Measurements from ENCODE around the gene FMO4. TPM values are rescaled to one million over a fixed set of nuclear protein-coding genes. Genes with fewer than 3 reads are reported as not detected.
"Not testable (repeated sequence)": the region's sequence is repeated elsewhere in the genome, so short reads cannot be mapped to it uniquely, and the experiment has no call there.

Gene FMO4
- total RNA-seq, 1 donor from 2014 or later, result 2.6 TPM

DNA sequence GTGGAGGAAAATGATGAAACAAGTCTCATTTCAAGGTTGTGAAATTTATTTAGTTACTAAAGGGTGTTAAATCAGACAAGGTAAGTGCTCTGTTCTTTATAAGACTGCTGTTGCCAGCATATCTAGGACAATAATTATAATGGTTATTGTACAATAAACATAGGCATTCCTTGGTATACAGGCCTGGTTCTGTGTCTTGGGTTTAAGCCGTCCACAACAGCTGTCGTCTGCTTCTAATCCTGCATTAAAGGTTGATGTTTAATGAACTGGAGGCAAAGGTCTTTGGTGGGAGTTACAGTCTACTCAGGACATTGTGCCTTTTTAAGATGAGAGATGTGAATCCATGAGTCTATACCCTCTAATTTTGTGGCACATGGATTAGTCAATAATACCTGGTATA lies 23.4 kb upstream of the FMO4 start:
- Histone ChIP-seq H3K36me3 (ENCODE audit: control insufficient read depth in 3 of 3, insufficient read depth in 3 of 3, low read length in 3 of 3) (no peaks in the 10 kb centered on the region), H3K27me3 (ENCODE audit: control insufficient read depth in 3 of 3, insufficient read depth in 3 of 3, low read length in 3 of 3) (no peaks in the 10 kb centered on the region), H3K4me1 (ENCODE audit: control insufficient read depth in 3 of 3, insufficient read depth in 3 of 3, low read length in 3 of 3) (no peaks in the 10 kb centered on the region), H3K9me3 (ENCODE audit: control insufficient read depth in 3 of 3, low read length in 3 of 3) (no peaks in the 10 kb centered on the region), H3K27ac (ENCODE audit: low read depth, low read length) (no peak overlapping the region), H3K9ac (ENCODE audit: low read depth in 1 of 3, low read length in 3 of 3) (no peak overlapping the region), H3K4me3 (ENCODE audit: low read length in 3 of 3) (no peak overlapping the region)

DNA sequence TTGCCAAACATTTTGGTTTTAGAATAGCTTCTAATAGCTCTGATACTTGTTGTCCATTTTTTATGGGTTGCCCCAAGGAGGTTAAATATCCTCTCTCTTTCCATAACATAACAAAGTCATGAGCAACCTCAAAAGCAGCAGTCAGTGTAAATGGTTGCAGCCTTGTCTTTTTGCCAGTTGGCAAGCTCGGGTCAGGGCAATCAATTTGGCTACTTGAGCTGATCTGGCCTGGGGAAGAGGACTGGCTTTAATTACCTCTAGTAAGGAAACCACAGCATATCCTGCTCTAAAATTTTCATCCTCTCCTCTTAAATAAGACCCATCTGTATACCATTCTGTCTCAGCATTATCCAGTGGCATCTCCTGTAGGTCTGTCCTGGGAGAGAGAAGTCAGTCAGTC lies 21.2 kb upstream of the FMO4 start:
- Histone ChIP-seq H3K36me3 (ENCODE audit: control insufficient read depth in 3 of 3, insufficient read depth in 3 of 3, low read length in 3 of 3) (no peaks in the 10 kb centered on the region), H3K27me3 (ENCODE audit: control insufficient read depth in 3 of 3, insufficient read depth in 3 of 3, low read length in 3 of 3) (no peaks in the 10 kb centered on the region), H3K9me3 (ENCODE audit: control insufficient read depth in 3 of 3, low read length in 3 of 3) (no peaks in the 10 kb centered on the region), H3K4me3 (ENCODE audit: low read length in 3 of 3) (no peak overlapping the region), H3K4me1 (ENCODE audit: control insufficient read depth in 3 of 3, insufficient read depth in 3 of 3, low read length in 3 of 3) (no peaks in the 10 kb centered on the region), H3K9ac (ENCODE audit: low read depth in 1 of 3, low read length in 3 of 3) (no peak overlapping the region), H3K27ac (ENCODE audit: low read depth, low read length) (no peak overlapping the region)

DNA sequence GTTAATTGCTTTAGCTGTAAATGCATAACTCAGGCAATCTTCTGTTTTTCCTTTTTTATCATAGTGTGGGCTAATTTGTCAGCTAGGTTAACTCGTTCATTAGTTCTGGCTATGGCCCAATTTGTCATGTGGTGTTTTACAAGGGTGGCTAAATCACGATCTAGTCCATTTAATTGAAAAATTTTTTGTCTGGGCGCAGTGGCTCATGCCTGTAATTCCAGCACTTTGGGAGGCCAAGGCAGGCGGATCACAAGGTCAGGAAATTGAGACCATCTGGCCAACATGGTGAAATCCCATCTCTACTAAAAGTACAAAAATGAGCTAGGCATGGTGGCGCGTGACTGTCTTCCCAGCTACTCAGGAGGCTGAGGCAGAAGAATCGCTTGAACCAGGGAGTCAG lies 18.6 kb upstream of the FMO4 start:
- not testable (repeated sequence) for H3K4me1 ChIP-seq (ENCODE audit: control insufficient read depth in 3 of 3, insufficient read depth in 3 of 3, low read length in 3 of 3); H3K36me3 ChIP-seq (ENCODE audit: control insufficient read depth in 3 of 3, insufficient read depth in 3 of 3, low read length in 3 of 3); H3K27ac ChIP-seq (ENCODE audit: low read depth, low read length); H3K4me3 ChIP-seq (ENCODE audit: low read length in 3 of 3); H3K27me3 ChIP-seq (ENCODE audit: control insufficient read depth in 3 of 3, insufficient read depth in 3 of 3, low read length in 3 of 3); H3K9ac ChIP-seq (ENCODE audit: low read depth in 1 of 3, low read length in 3 of 3); H3K9me3 ChIP-seq (ENCODE audit: control insufficient read depth in 3 of 3, low read length in 3 of 3)

DNA sequence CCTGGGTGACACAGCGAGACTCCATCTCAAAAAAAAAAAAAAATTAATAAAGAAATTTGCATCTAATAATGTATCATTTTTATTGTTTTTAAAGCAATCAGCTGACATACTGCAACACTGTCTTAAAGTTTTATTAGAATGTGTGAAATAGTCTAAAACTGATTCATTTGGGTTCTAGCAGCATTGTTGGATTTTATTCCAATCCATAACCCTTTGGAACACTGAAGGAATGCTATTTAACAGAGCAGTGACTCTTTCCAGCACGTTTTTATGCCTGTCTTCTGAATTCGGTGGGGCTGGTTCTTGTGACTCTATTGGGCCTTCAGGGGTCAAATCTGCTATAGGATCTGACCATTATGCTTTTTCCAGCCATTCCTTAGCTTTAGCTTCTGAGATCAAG lies 18.2 kb upstream of the FMO4 start:
- H3K27ac ChIP-seq (ENCODE audit: low read depth, low read length), result no peak overlapping the region
- no peaks in the 10 kb centered on the region for H3K27me3 ChIP-seq (ENCODE audit: control insufficient read depth in 3 of 3, insufficient read depth in 3 of 3, low read length in 3 of 3)
- H3K4me3 ChIP-seq (ENCODE audit: low read length in 3 of 3), result no peak overlapping the region
- H3K9ac ChIP-seq (ENCODE audit: low read depth in 1 of 3, low read length in 3 of 3), result no peak overlapping the region
- H3K36me3 ChIP-seq (ENCODE audit: control insufficient read depth in 3 of 3, insufficient read depth in 3 of 3, low read length in 3 of 3), result no peaks in the 10 kb centered on the region
- no peaks in the 10 kb centered on the region for H3K4me1 ChIP-seq (ENCODE audit: control insufficient read depth in 3 of 3, insufficient read depth in 3 of 3, low read length in 3 of 3)
- peaks cover 0 to 12% (median 0%) of the 10 kb centered on the region in 3 donors for H3K9me3 ChIP-seq (ENCODE audit: control insufficient read depth in 3 of 3, low read length in 3 of 3)

DNA sequence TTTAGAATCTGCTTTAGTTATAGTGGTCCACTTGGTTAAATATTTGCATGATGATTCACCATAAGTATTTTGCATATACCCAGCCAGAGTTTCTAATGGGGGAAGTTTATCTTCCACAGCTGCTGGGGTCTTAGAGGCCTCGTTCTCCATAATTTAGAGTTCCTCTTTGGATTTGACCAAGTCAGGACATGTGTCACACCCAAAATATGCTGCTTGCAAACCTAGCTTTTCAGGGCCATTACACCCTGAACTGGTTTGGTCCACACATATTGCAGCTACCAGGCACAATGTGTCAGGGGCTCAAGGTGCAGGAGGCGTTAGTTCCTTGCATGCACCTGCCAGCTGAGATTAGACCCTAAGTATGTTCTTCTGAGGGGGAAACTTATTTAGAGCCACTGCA lies 17.1 kb upstream of the FMO4 start:
- H3K9ac ChIP-seq (ENCODE audit: low read depth in 1 of 3, low read length in 3 of 3), result no peak overlapping the region
- no peaks in the 10 kb centered on the region for H3K36me3 ChIP-seq (ENCODE audit: control insufficient read depth in 3 of 3, insufficient read depth in 3 of 3, low read length in 3 of 3)
- no peaks in the 10 kb centered on the region for H3K27me3 ChIP-seq (ENCODE audit: control insufficient read depth in 3 of 3, insufficient read depth in 3 of 3, low read length in 3 of 3)
- H3K9me3 ChIP-seq (ENCODE audit: control insufficient read depth in 3 of 3, low read length in 3 of 3), result peaks cover 0 to 13% (median 0%) of the 10 kb centered on the region in 3 donors
- H3K4me3 ChIP-seq (ENCODE audit: low read length in 3 of 3), result no peak overlapping the region
- no peak overlapping the region for H3K27ac ChIP-seq (ENCODE audit: low read depth, low read length)
- H3K4me1 ChIP-seq (ENCODE audit: control insufficient read depth in 3 of 3, insufficient read depth in 3 of 3, low read length in 3 of 3), result no peaks in the 10 kb centered on the region

DNA sequence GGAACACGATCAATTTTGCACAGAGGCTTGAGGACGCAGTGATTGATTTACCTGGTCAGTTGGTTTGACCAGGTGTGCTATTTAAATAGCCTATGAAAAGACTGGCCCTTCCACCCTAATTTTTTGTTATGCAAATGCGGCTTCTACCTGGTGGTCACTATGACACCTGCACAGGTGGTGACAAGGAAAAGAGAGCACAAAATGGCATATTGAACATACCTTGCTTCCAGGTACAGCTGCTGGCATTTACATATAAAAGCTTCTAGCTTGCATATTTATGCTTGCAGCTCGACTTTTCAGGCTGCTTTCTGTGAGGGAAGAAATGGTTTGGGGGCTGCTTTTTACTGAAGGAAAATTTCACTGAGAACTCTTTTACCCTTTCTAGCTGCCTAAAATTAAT lies 15.3 kb upstream of the FMO4 start:
- Histone ChIP-seq H3K9ac (ENCODE audit: low read depth in 1 of 3, low read length in 3 of 3) (no peak overlapping the region), H3K27me3 (ENCODE audit: control insufficient read depth in 3 of 3, insufficient read depth in 3 of 3, low read length in 3 of 3) (no peaks in the 10 kb centered on the region), H3K27ac (ENCODE audit: low read depth, low read length) (no peak overlapping the region), H3K36me3 (ENCODE audit: control insufficient read depth in 3 of 3, insufficient read depth in 3 of 3, low read length in 3 of 3) (no peaks in the 10 kb centered on the region), H3K4me3 (ENCODE audit: low read length in 3 of 3) (no peak overlapping the region), H3K9me3 (ENCODE audit: control insufficient read depth in 3 of 3, low read length in 3 of 3) (peaks cover 0 to 13% (median 0%) of the 10 kb centered on the region in 3 donors), H3K4me1 (ENCODE audit: control insufficient read depth in 3 of 3, insufficient read depth in 3 of 3, low read length in 3 of 3) (no peaks in the 10 kb centered on the region)

DNA sequence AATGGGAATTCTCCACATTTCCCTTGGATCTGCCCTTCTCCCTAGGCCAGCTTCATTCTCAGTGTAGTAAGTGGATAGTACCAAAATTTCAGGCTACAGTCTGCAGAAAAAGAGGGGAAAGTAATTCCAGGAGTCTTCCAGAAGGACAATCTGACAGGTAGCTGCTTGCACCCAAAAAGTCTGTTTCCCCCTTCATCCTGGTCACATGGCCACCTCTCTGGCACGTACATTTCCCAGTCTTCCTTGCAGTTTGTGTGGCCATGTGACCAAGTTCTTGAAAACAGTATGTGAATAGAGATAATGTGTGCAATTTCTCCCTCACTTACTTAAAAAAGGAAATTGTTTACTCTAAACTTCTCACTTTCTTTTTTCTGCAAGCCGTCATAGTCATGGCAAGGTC lies 14.6 kb upstream of the FMO4 start:
- Histone ChIP-seq H3K36me3 (ENCODE audit: control insufficient read depth in 3 of 3, insufficient read depth in 3 of 3, low read length in 3 of 3) (no peaks in the 10 kb centered on the region), H3K27ac (ENCODE audit: low read depth, low read length) (no peak overlapping the region), H3K27me3 (ENCODE audit: control insufficient read depth in 3 of 3, insufficient read depth in 3 of 3, low read length in 3 of 3) (no peaks in the 10 kb centered on the region), H3K4me3 (ENCODE audit: low read length in 3 of 3) (no peak overlapping the region), H3K9ac (ENCODE audit: low read depth in 1 of 3, low read length in 3 of 3) (no peak overlapping the region), H3K4me1 (ENCODE audit: control insufficient read depth in 3 of 3, insufficient read depth in 3 of 3, low read length in 3 of 3) (no peaks in the 10 kb centered on the region), H3K9me3 (ENCODE audit: control insufficient read depth in 3 of 3, low read length in 3 of 3) (peaks cover 0 to 13% (median 0%) of the 10 kb centered on the region in 3 donors)

DNA sequence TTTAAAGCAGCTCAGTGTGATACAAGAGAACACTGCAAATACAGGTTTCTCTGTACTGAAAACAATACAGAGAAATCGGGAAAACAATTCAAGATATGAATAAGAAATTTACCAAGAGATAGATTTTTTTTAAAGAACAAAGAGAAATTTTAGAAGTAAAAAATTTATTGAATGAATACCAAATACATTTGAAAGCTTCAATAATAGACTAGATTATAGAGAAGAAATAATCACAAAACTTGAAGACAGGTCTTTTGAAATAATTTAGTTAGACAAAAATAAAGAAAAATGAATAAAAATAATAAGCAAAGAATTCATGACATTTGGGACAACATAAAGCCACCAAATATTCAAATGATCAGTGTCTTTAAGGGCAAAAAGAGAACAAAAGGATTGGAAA lies 13.6 kb upstream of the FMO4 start:
- Histone ChIP-seq H3K4me3 (ENCODE audit: low read length in 3 of 3) (no peak overlapping the region), H3K36me3 (ENCODE audit: control insufficient read depth in 3 of 3, insufficient read depth in 3 of 3, low read length in 3 of 3) (no peaks in the 10 kb centered on the region), H3K27me3 (ENCODE audit: control insufficient read depth in 3 of 3, insufficient read depth in 3 of 3, low read length in 3 of 3) (no peaks in the 10 kb centered on the region), H3K9ac (ENCODE audit: low read depth in 1 of 3, low read length in 3 of 3) (no peak overlapping the region), H3K4me1 (ENCODE audit: control insufficient read depth in 3 of 3, insufficient read depth in 3 of 3, low read length in 3 of 3) (no peaks in the 10 kb centered on the region), H3K9me3 (ENCODE audit: control insufficient read depth in 3 of 3, low read length in 3 of 3) (peaks cover 0 to 13% (median 3%) of the 10 kb centered on the region in 3 donors), H3K27ac (ENCODE audit: low read depth, low read length) (no peak overlapping the region)

DNA sequence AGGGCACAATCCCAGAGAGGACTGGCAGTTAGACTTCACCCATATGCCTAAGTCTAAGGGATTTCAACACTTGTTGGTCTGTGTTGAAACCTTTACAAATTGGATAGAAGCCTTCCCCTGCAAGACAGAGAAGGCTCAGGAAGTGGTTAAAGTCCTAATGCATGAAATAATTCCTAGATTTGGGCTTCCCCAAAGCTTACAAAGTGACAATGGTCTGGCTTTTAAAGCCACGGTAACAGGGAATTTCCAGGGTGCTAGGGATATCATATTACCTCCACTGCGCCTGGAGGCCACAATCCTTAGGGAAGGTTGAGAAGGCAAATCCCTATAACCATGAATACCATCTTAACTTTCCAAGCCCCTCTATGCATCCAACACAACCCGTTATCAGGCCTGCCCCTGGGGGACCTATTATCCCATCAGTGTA lies 3.3 kb upstream of the FMO4 start:
- Histone ChIP-seq H3K4me3 (ENCODE audit: low read length in 3 of 3) (no peak overlapping the region), H3K9ac (ENCODE audit: low read depth in 1 of 3, low read length in 3 of 3) (no peak overlapping the region), H3K4me1 (ENCODE audit: control insufficient read depth in 3 of 3, insufficient read depth in 3 of 3, low read length in 3 of 3) (peaks cover 0 to 6% (median 0%) of the 10 kb centered on the region in 3 donors), H3K9me3 (ENCODE audit: control insufficient read depth in 3 of 3, low read length in 3 of 3) (no peaks in the 10 kb centered on the region), H3K27me3 (ENCODE audit: control insufficient read depth in 3 of 3, insufficient read depth in 3 of 3, low read length in 3 of 3) (no peaks in the 10 kb centered on the region), H3K36me3 (ENCODE audit: control insufficient read depth in 3 of 3, insufficient read depth in 3 of 3, low read length in 3 of 3) (no peaks in the 10 kb centered on the region), H3K27ac (ENCODE audit: low read depth, low read length) (no peak overlapping the region)

DNA sequence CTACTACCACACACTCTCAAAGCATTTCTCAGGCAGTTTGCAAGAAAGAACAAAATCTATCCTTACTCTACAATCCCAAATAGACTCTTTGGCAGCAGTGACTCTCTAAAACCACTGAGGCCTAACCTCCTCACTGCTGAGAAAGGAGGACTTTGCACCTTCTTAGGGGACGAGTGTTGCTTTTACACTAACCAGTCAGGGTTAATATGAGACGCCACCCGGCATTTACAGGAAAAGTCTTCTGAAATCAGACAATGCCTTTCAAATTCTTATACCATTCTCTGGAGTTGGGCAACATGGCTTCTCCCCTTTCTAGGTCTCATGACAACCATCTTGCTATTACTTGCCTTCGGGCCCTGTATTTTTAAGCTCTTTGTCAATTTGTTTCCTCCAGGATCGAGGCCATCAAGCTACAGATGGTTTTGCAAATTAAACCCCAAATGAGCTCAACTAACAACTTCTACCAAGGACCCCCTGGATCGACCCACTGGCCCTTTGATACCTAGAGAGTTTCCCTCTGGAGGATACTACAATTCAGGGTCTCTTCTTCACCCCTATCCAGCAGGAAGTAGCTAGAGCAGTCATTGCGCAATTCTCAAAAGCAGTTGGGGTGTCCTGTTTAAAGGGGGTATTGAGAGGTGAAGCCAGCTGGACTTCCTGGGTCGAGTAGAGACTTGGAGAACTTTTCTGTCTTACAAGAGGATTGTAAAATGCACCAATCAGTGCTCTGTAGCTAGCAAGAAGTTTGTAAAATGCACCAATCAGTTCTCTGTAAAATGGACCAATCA lies 2.0 kb upstream of the FMO4 start:
- H3K27ac ChIP-seq (ENCODE audit: low read depth, low read length), result no peak overlapping the region
- no peak overlapping the region for H3K4me3 ChIP-seq (ENCODE audit: low read length in 3 of 3)
- H3K9ac ChIP-seq (ENCODE audit: low read depth in 1 of 3, low read length in 3 of 3), result no peak overlapping the region
- H3K9me3 ChIP-seq (ENCODE audit: control insufficient read depth in 3 of 3, low read length in 3 of 3), result no peaks in the 10 kb centered on the region
- H3K36me3 ChIP-seq (ENCODE audit: control insufficient read depth in 3 of 3, insufficient read depth in 3 of 3, low read length in 3 of 3), result no peaks in the 10 kb centered on the region
- H3K27me3 ChIP-seq (ENCODE audit: control insufficient read depth in 3 of 3, insufficient read depth in 3 of 3, low read length in 3 of 3), result no peaks in the 10 kb centered on the region
- H3K4me1 ChIP-seq (ENCODE audit: control insufficient read depth in 3 of 3, insufficient read depth in 3 of 3, low read length in 3 of 3), result peaks cover 0 to 6% (median 0%) of the 10 kb centered on the region in 3 donors
